Measurements from ENCODE around the gene GRIK5. TPM values are rescaled to one million over a fixed set of nuclear protein-coding genes. Genes with fewer than 3 reads are reported as not detected.

GRIK5 gene
- total RNA-seq, 1 experiment from 2014 or later, result 0.06 TPM

- DNase-seq (ENCODE audit: low read depth), result no peak
These were observed 25.8 kb upstream of the GRIK5 start for GRCh38 chr19:42095814-42096230.

- DNase-seq (ENCODE audit: low read depth), result no peak
These were observed 25.3 kb upstream of the GRIK5 start for GRCh38 chr19:42095142-42095813.

GRCh38 chr19:42093926-42094325, 23.9 kb upstream of the GRIK5 start:
- DNase-seq (ENCODE audit: low read depth), result no peak

GRCh38 chr19:42093505-42093904, 23.5 kb upstream of the GRIK5 start:
- DNase-seq (ENCODE audit: low read depth), result no peak

GRCh38 chr19:42092350-42092749, 22.3 kb upstream of the GRIK5 start:
- DNase-seq (ENCODE audit: low read depth), result peak; percentile 45

GRCh38 chr19:42091742-42092141, 21.7 kb upstream of the GRIK5 start:
- DNase-seq (ENCODE audit: low read depth), result no peak

- DNase-seq (ENCODE audit: low read depth), result no peak
These were observed 21.3 kb upstream of the GRIK5 start for GRCh38 chr19:42091300-42091699.

GRCh38 chr19:42090672-42091071, 20.7 kb upstream of the GRIK5 start:
- no peak for DNase-seq (ENCODE audit: low read depth)

- no peak for DNase-seq (ENCODE audit: low read depth)
These were observed 19.8 kb upstream of the GRIK5 start for GRCh38 chr19:42089772-42090171.

GRCh38 chr19:42089191-42089750, 19.3 kb upstream of the GRIK5 start:
- no peak for DNase-seq (ENCODE audit: low read depth)

GRCh38 chr19:42088471-42089190, 18.6 kb upstream of the GRIK5 start:
- DNase-seq (ENCODE audit: low read depth), result peak; percentile 60

- DNase-seq (ENCODE audit: low read depth), result no peak
These were observed 17.0 kb upstream of the GRIK5 start for GRCh38 chr19:42086770-42087550.

GRCh38 chr19:42086188-42086736, 16.3 kb upstream of the GRIK5 start:
- no peak for DNase-seq (ENCODE audit: low read depth)

GRCh38 chr19:42083537-42083936, 13.5 kb upstream of the GRIK5 start:
- no peak for DNase-seq (ENCODE audit: low read depth)

- DNase-seq (ENCODE audit: low read depth), result peak; percentile 43
These were observed 11.7 kb upstream of the GRIK5 start for GRCh38 chr19:42081584-42082203.

GRCh38 chr19:42080764-42081375, 10.9 kb upstream of the GRIK5 start:
- no peak for DNase-seq (ENCODE audit: low read depth)

GRCh38 chr19:42079886-42080763, 10.1 kb upstream of the GRIK5 start:
- no peak for DNase-seq (ENCODE audit: low read depth)

- no peak for DNase-seq (ENCODE audit: low read depth)
These were observed 9.3 kb upstream of the GRIK5 start for GRCh38 chr19:42079276-42079669.

GRCh38 chr19:42078538-42079275, 8.7 kb upstream of the GRIK5 start:
- no peak for DNase-seq (ENCODE audit: low read depth)

Measured in LHCN-M2 (cell line).